ENCODE results near the gene COL6A5. TPM values are rescaled to one million over a fixed set of nuclear protein-coding genes. Genes with fewer than 3 reads are reported as not detected.
"Not testable (repeated sequence)": the region's sequence is repeated elsewhere in the genome, so short reads cannot be mapped to it uniquely, and the experiment has no call there.

Gene COL6A5
- total and polyA plus RNA-seq, 10 of the 15 experiments (the other 5 are each of a cell fraction or from before 2014, with no cell fraction given), result 0.04 to 0.11 TPM; not detected in 8

DNA sequence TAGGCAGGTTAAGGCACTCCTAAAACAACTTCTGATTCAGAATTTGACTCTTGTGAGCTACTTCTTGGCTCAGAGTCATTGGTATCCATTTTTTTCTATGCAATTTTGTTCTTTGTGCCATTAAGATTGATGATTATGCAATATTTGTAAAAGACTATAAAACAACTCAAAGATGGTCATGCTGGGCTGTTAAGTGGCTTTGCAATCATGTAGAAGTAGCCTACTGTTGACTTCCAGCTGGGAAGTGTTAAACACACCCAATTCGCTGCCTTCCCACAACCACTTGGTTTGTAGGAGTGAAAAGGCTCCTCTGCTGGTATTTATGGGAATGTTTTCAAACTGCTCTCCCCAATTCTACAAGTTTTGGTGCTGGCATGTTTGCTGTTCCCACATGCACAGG is 96.8 kb downstream of the COL6A5 start:
- Histone ChIP-seq H3K79me2 (ENCODE audit: control insufficient read depth, insufficient read depth, low read length) (no peaks in the 10 kb centered on the region), H2AFZ (ENCODE audit: control insufficient read depth, low read depth, low read length) (no peak overlapping the region), H3K27me3 (replicated peaks in 1 of 2; ENCODE audit: control insufficient read depth in 2 of 2, insufficient read depth in 2 of 2, low read length in 1 of 2) (no peaks in the 10 kb centered on the region), H3K9me3 (replicated peaks; ENCODE audit: control insufficient read depth, insufficient read depth, low read length) (no peaks in the 10 kb centered on the region), H3K9ac (ENCODE audit: control insufficient read depth, insufficient read depth, low read length) (no peak overlapping the region), H4K20me1 (ENCODE audit: control insufficient read depth, insufficient read depth) (no peaks in the 10 kb centered on the region), H3K27ac (ENCODE audit: control insufficient read depth, insufficient read depth) (no peak overlapping the region), H3K4me3 (no peak overlapping the region), H3K36me3 (ENCODE audit: control insufficient read depth in 2 of 2, insufficient read depth in 2 of 2, low read length in 1 of 2) (no peaks in the 10 kb centered on the region), H3K4me1 (ENCODE audit: control insufficient read depth, insufficient read depth, low read length) (no peaks in the 10 kb centered on the region), H3K4me2 (ENCODE audit: control insufficient read depth, insufficient read depth) (no peak overlapping the region)
- intact Hi-C loops (cut with micrococcal nuclease; ENCODE audit: unreplicated experiment), result no loop called here
- POLR2A ChIA-PET, result no interaction called here
- in situ Hi-C loops (cut with MboI), result no loop called here
- TF ChIP-seq CHD2 (IDR thresholded peaks at IDR 0.05; ENCODE audit: borderline replicate concordance, low read depth, low read length), result no peak
- TF ChIP-seq STAT3 (IDR thresholded peaks at IDR 0.05; ENCODE audit: low read depth, low read length), result no peak
- TF ChIP-seq, protein P1, sequence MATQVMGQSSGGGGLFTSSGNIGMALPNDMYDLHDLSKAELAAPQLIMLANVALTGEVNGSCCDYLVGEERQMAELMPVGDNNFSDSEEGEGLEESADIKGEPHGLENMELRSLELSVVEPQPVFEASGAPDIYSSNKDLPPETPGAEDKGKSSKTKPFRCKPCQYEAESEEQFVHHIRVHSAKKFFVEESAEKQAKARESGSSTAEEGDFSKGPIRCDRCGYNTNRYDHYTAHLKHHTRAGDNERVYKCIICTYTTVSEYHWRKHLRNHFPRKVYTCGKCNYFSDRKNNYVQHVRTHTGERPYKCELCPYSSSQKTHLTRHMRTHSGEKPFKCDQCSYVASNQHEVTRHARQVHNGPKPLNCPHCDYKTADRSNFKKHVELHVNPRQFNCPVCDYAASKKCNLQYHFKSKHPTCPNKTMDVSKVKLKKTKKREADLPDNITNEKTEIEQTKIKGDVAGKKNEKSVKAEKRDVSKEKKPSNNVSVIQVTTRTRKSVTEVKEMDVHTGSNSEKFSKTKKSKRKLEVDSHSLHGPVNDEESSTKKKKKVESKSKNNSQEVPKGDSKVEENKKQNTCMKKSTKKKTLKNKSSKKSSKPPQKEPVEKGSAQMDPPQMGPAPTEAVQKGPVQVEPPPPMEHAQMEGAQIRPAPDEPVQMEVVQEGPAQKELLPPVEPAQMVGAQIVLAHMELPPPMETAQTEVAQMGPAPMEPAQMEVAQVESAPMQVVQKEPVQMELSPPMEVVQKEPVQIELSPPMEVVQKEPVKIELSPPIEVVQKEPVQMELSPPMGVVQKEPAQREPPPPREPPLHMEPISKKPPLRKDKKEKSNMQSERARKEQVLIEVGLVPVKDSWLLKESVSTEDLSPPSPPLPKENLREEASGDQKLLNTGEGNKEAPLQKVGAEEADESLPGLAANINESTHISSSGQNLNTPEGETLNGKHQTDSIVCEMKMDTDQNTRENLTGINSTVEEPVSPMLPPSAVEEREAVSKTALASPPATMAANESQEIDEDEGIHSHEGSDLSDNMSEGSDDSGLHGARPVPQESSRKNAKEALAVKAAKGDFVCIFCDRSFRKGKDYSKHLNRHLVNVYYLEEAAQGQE (IDR thresholded peaks at IDR 0.05; ENCODE audit: low read depth, low read length), result no peak
- no peak for TF ChIP-seq MTA2 (IDR thresholded peaks at IDR 0.05; ENCODE audit: low read depth)
- TF ChIP-seq ASH2L (IDR thresholded peaks at IDR 0.05; ENCODE audit: borderline replicate concordance, low read depth), result no peak
- TF ChIP-seq, protein P2, sequence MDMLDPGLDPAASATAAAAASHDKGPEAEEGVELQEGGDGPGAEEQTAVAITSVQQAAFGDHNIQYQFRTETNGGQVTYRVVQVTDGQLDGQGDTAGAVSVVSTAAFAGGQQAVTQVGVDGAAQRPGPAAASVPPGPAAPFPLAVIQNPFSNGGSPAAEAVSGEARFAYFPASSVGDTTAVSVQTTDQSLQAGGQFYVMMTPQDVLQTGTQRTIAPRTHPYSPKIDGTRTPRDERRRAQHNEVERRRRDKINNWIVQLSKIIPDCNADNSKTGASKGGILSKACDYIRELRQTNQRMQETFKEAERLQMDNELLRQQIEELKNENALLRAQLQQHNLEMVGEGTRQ (IDR thresholded peaks at IDR 0.05; ENCODE audit: borderline replicate concordance, low read depth, low read length), result no peak
- no peak for TF ChIP-seq ETV6 (conservative IDR thresholded peaks at IDR 0.05 in 1 of 2, IDR thresholded peaks at IDR 0.05 in 1 of 2; ENCODE audit: borderline replicate concordance in 1 of 2, low read depth in 1 of 2)
- no peak for TF ChIP-seq JUNB (IDR thresholded peaks at IDR 0.05)
- TF ChIP-seq, protein P3, sequence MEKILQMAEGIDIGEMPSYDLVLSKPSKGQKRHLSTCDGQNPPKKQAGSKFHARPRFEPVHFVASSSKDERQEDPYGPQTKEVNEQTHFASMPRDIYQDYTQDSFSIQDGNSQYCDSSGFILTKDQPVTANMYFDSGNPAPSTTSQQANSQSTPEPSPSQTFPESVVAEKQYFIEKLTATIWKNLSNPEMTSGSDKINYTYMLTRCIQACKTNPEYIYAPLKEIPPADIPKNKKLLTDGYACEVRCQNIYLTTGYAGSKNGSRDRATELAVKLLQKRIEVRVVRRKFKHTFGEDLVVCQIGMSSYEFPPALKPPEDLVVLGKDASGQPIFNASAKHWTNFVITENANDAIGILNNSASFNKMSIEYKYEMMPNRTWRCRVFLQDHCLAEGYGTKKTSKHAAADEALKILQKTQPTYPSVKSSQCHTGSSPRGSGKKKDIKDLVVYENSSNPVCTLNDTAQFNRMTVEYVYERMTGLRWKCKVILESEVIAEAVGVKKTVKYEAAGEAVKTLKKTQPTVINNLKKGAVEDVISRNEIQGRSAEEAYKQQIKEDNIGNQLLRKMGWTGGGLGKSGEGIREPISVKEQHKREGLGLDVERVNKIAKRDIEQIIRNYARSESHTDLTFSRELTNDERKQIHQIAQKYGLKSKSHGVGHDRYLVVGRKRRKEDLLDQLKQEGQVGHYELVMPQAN (conservative IDR thresholded peaks at IDR 0.05), result no peak
- TF ChIP-seq BMI1 (IDR thresholded peaks at IDR 0.05; ENCODE audit: borderline replicate concordance), result no peak
- TF ChIP-seq SMAD5 (IDR thresholded peaks at IDR 0.05; ENCODE audit: low read depth), result no peak
- CTCF ChIA-PET, result no interaction called here
- SMC1A ChIA-PET (ENCODE audit: uncharacterized antibody, unreplicated experiment), result no interaction called here
- ATAC-seq (no peak), FAIRE-seq (no peak), DNase-seq (ENCODE audit: low read depth, low spot score) (no peak)
- 0% methylated on average over 1 of the region's 1 CpG for WGBS (ENCODE audit: insufficient coverage, insufficient replicate concordance, low lambda C conversion rate, missing lambda C conversion rate)
- no TSS peak for BruUV-seq (replicated peaks)
- RAD21 ChIA-PET (ENCODE audit: unreplicated experiment), result no interaction called here

DNA sequence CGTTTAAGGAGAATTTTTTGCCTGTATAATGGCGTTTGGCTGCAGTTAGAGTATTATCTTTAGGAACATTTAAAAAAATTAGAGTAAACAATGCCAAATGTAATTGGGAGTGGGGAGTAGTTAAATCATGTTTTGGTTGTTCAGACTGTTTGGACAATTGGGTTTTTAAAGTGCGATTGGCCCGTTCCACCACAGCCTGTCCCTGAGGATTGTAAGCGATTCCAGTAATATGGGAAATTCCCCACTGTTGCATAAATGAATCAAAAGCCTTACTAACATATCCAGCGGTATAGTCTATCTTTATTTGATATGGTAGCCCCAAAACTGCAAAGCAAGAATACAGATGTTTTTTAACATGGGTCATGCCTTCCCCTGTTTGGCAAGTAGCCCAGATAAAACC is 101.4 kb downstream of the COL6A5 start:
- H3K4me3 ChIP-seq; H3K9ac ChIP-seq (ENCODE audit: control insufficient read depth, insufficient read depth, low read length); ATAC-seq; H3K4me1 ChIP-seq (ENCODE audit: control insufficient read depth, insufficient read depth, low read length); H4K20me1 ChIP-seq (ENCODE audit: control insufficient read depth, insufficient read depth); DNase-seq (ENCODE audit: low read depth, low spot score); SMC1A ChIA-PET (ENCODE audit: uncharacterized antibody, unreplicated experiment); H3K36me3 ChIP-seq (ENCODE audit: control insufficient read depth in 2 of 2, insufficient read depth in 2 of 2, low read length in 1 of 2); H3K27ac ChIP-seq (ENCODE audit: control insufficient read depth, insufficient read depth); H3K79me2 ChIP-seq (ENCODE audit: control insufficient read depth, insufficient read depth, low read length); in situ Hi-C loops (cut with MboI); BruUV-seq (replicated peaks); H3K9me3 ChIP-seq (replicated peaks; ENCODE audit: control insufficient read depth, insufficient read depth, low read length); FAIRE-seq; POLR2A ChIA-PET; intact Hi-C loops (cut with micrococcal nuclease; ENCODE audit: unreplicated experiment); H3K27me3 ChIP-seq (replicated peaks in 1 of 2; ENCODE audit: control insufficient read depth in 2 of 2, insufficient read depth in 2 of 2, low read length in 1 of 2); H2AFZ ChIP-seq (ENCODE audit: control insufficient read depth, low read depth, low read length); H3K4me2 ChIP-seq (ENCODE audit: control insufficient read depth, insufficient read depth); RAD21 ChIA-PET (ENCODE audit: unreplicated experiment): not testable (repeated sequence)
- WGBS (ENCODE audit: insufficient coverage, insufficient replicate concordance, low lambda C conversion rate, missing lambda C conversion rate), result 20% methylated on average over 6 of the region's 6 CpGs
- CTCF ChIA-PET, result interaction anchor here (0.6 to 0.7 kb wide), 2 partner anchors 12 to 57 kb away, joined by 3 read pairs; no protein-coding TSS in a partner anchor

Data from GM12878 (cell line).